Femur (tissue), 1 donor: ENCODE measurements around the gene MYL5.
"Not testable (repeated sequence)": the region's sequence is repeated elsewhere in the genome, so short reads cannot be mapped to it uniquely, and the experiment has no call there.

Experiments used
- DNase-seq: peaks from one replicate; pipeline ENCODE4 v3.0.0-alpha.2; 2017

The MYL5 gene

DNA sequence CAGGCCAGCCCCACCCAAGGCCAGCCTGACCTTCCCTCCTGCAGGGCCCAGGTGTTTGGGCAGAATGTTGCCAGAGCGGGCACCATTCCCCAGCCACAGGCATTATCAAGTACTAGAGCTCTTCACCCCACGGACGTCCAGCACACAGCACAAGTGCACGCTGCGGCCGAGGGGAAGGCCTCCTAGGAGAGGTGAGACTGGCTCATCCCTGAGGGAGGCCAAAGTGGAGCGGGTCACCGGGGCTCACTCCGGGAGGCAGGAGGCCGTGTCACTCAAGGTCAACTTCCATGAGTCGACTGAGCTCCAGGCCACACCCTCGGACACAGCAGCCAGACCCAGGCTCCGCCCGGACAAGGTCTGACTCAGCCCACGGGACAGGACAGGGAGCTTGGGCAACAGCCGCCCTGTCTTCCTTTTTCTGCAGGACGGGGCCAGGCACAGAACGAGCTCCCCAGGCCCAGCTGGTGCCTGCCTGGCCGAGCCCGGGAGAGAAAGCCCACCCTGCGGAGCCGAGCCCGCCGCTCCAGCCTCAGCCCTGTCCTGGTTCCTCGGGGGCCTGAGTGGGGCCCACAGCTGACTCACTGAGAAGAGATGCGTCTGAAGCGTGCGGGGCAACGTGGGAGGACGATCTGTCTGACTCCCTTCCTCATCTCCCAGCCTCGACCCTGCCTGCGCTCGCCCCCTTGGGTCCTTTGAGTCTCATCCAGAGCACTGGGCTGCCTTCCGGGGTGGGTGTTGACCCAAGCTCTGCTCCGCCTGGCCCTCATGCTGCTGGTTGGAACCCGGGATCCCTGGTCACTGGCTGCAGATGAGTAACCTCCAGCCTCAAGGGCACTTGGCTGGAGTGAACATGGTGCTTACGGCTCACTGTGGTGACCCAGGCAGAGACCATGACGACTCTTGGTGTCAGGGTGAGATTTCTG is 13.0 kb downstream of the MYL5 start:
- DNase-seq, result peak; percentile 70

DNA sequence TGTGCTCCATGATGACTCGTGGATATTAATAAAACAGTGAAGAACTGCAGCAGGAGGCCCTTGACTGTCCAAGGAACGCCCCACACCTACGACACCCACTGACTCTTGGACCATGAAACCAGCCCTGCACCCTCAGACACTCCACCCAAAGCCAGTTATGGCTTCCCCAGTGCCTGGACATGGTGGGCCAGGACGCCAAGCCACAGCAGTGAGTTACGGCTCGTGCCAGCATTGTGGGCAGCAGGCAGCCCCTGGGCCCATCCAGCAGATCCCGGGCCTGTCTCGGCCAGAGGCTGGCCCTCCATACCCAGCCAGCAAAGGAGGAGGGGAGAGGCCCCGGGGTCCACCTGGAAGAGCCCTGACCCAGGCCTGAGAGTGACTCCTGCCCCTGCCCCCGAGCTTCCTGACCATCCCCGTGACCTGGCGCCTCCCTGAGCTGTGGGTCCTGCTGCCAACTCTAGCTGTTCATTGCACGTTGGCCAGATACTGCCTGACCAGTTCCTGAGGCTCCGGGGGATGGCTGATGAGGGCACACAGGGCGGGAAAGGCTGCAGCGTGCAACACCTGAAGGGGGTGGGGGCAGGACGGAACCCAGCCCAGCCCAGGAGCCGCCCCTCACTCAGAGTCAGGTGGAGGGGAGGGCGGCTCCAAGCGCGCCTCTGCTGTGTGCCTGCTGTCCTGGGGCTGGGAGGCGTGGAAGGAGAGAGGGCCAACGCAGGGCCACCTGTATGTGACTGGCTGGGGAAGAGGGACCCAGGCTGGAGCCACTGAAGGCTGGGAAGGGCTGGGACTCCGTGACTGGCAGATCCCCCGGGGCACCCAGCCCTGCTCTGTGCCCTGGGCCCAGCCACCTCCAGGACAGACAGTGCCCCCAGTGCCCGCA is 13.9 kb downstream of the MYL5 start:
- no peak for DNase-seq

DNA sequence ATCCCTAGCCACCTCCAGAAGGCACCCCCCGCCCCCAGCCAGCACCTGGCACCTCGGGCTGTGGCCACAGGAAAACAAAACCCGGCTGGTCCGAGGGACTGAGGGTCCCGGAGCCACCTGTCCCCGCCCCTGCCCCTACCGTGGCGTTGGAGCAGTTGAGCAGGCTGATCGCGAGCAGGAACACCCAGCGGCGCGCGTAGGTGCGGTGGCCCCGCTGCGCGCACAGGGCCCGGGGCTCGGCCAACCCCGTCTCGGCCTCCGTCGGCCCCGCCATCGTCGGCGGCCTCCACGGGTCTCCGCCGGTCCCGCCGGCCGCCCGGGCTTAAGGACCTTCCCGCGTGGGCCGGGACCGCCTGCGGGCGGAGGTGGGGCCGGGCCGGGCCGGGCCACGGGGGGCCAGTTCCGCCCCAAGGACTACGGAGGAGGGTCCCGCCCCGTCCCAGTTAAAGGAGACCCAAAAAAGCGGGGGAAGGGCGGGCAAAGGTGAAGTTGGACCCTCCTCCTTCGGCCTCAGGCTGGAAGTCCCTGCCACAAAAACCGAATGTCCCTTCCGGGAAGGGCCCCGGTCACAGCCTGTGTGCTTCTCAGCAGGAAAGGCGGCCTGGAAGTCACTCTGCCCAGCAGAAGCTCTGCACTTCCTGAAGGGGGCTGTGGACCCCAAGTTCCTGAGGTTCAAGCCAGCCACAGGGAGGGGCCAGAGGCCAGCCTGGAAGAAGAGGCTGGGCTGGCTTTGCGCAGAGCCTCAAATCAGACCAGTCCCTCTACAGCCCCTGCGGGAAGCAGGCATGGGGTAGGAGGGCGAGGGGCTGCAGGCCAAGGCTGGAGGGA is 14.7 kb downstream of the MYL5 start, which contains the start of gene SLC49A3:
TSS of gene SLC49A3 (minus strand) at position 298 of the 828 bp plus-strand sequence. CDS start at position 274, 24 bp downstream.
- DNase-seq, result no peak

GRCh38 chr4:689723-690122 is 15.4 kb downstream of the MYL5 start:
- no peak for DNase-seq

- no peak for DNase-seq
These were observed 18.6 kb downstream of the MYL5 start for GRCh38 chr4:692771-693554.

- DNase-seq, result not testable (repeated sequence)
These were observed 20.1 kb downstream of the MYL5 start for GRCh38 chr4:694341-694940.

DNA sequence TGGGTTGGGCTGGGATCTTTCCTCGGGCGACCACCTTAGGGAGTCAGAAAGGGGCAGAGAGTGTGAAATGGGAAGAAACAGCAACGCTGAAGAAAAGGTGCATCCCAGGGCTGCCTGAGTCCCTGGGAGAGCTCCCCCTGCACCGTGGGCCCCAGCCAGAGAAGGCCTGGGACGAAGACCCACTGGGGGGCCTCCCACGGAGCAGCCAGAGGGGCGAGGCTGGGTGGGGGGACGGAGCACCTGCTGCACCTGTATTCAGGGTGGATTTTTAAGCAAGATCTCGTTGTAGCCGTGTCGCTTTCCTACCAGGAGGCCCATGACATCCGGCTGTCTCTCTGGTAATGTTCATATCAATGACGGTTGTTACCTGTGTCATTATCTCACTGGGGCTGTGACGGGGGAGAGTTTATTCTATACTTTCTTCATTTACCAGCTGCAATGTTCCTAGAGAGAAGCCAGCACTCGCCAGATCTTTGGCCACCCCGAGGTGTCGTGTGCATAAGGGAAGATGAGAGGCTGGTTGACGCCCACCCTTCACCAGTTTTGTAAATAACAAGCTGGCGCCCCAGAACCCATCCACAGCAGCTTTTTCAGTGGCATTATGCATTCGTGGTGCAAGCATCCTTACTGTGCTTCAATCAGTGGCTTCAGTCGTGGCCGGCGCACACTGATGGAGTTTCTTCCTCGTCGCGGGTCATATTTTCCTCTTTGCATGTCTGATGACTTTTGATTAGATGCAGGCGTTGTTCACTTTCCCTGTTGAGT is 25.7 kb downstream of the MYL5 start:
- no peak for DNase-seq

DNA sequence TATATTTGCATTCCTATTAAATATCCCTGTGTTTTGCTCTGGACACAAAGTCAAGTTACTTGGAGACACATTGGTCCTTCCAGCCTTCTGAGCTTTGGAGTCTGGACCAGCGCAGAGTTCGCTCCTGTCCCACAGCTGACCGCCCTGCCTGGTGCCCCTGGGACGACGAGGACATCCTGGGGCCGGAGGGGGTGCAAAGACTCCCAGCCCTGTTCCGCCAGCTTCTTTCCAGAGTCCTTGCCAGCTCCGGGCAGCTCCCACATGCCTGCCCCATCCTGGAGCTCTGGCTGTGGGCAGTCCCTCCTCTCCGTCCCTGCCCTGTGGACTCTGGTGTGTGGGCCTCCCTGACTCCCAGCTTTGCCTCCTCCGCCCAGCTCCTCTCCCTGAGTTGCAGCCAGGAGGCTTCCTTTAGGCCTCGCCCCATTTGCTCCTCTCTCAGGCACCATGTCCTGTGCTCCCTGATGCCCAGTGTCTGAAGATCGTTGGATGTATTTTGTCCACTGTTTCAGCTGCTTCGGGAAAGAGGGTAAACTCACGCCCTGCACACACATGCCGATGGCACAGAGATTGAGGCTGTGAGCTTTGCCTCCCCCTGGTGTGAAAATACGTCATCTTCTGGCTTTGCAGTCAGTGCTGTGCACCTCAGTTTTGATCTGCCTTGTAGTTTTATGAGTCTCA is 26.4 kb downstream of the MYL5 start:
- DNase-seq, result no peak

GRCh38 chr4:702618-703048 is 28.3 kb downstream of the MYL5 start:
- no peak for DNase-seq

DNA sequence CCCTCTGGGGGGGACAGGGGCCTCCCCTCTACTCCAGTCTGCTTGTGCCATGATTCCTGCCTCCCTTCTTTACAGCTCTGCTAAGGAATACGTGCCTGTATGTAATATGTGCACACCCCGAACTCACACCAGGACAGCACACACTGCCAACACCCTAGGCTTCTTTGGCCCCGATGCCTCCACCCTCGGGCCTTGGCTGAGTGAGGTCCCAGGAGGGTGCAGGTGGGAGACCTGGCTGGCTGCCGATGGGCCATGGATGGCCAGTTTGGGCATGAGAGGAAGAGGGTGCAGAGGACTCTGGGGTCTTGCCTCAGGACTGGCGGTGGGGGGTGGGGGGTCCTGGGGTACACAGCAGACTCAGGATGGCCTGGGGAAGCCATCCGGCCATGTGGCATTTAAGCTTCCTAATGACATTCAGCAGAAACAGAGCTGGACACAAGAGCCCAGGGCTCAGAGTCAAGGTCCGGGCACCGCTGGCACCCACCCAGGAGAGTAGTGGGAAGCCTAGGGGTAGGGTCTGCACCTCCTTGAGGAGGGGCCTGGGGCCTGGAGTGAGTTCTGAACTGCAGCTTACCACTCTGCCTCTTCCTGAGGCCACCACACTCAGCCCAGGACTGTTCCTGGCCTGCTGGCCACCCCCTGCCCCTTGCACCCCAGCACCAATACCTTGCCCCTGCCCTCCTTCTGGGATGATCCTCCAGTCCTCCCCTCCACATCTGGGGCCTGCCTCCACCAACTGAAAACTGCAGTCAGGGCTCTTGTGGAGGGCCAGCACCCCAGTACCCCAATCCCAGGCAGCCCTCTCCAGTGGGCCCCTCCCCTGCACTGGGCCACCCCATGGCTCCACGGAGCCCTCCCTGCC is 29.2 kb downstream of the MYL5 start:
- DNase-seq, result no peak

GRCh38 chr4:704198-704891 is 30.0 kb downstream of the MYL5 start:
- DNase-seq, result peak; percentile 38

DNA sequence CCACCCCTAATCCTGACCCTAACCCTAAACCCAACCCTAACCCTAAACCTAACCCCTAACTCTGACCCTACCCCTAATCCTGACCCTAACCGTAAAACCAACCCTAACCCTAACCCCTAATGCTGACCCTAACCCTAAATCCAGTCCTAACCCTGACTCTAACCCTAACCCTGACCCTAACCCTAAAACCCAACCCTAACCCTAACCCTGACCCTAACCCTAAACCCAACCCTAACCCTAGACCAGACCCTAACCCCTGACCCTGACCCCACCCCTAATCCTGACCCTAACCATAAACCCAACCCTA is 30.6 kb downstream of the MYL5 start:
- DNase-seq, result no peak

GRCh38 chr4:705278-706082 is 31.1 kb downstream of the MYL5 start, which contains the start of gene PCGF3:
Gene PCGF3 (plus strand): TSS chr4:705832. CDS start chr4:733681, 27,849 bp downstream.
- DNase-seq, result peak; percentile 99

- DNase-seq, result not testable (repeated sequence)
These were observed 31.8 kb downstream of the MYL5 start for GRCh38 chr4:706083-706633.

- DNase-seq, result no peak
These were observed 32.7 kb downstream of the MYL5 start for GRCh38 chr4:706834-707598.

GRCh38 chr4:707929-708630 is 33.7 kb downstream of the MYL5 start:
- DNase-seq, result no peak
